ENCODE data around the gene AKR7A3. TPM values are rescaled to one million over a fixed set of nuclear protein-coding genes. Genes with fewer than 3 reads are reported as not detected.
"Not testable (repeated sequence)": the region's sequence is repeated elsewhere in the genome, so short reads cannot be mapped to it uniquely, and the experiment has no call there.

Gene AKR7A3
- total RNA-seq, 1 donor from 2014 or later, result 4.6 TPM

- peaks cover 26% of the 10 kb centered on the region for H3K36me3 Mint-ChIP-seq
- no peak for DNase-seq (ENCODE audit: extremely low spot score, unreplicated experiment)
- no peaks in the 10 kb centered on the region for H3K27me3 Mint-ChIP-seq
- H3K4me1 Mint-ChIP-seq (ENCODE audit: unreplicated experiment), result peaks cover 20% of the 10 kb centered on the region
- H3K4me3 Mint-ChIP-seq, result peak overlapping the region; percentile 71
- no peak for TF ChIP-seq CTCF (conservative IDR thresholded peaks at IDR 0.05)
- no peaks in the 10 kb centered on the region for H3K9me3 Mint-ChIP-seq
- H3K27ac Mint-ChIP-seq, result no peak overlapping the region
Measured at GRCh38 chr1:19309123-19309813, 20.7 kb upstream of the AKR7A3 start.

DNA sequence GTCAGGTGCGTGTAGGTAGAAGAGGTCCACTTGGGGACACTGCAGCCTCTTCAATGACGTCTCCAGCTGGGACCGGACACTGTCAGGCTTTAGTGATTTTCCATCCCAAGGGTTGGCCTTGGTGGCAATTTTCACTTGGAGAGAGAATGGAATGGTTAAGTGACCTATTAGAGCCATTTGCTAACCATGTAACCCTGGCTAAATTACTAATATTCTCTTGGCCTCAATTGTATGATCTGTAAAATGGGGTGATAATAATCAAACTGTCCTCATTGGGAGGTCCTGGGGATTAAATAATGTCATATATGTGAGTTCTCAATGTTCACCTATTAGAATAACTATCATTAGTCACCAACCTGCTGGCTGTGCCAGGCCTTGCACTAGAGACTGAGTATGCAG, 19.9 kb upstream of the AKR7A3 start:
- no peak overlapping the region for H3K27ac Mint-ChIP-seq
- H3K4me1 Mint-ChIP-seq (ENCODE audit: unreplicated experiment), result peaks cover 20% of the 10 kb centered on the region
- H3K9me3 Mint-ChIP-seq, result no peaks in the 10 kb centered on the region
- no peaks in the 10 kb centered on the region for H3K27me3 Mint-ChIP-seq
- peak overlapping the region; percentile 71 for H3K4me3 Mint-ChIP-seq
- DNase-seq (ENCODE audit: extremely low spot score, unreplicated experiment), result no peak
- peaks cover 29% of the 10 kb centered on the region for H3K36me3 Mint-ChIP-seq
- TF ChIP-seq CTCF (conservative IDR thresholded peaks at IDR 0.05), result no peak

DNA sequence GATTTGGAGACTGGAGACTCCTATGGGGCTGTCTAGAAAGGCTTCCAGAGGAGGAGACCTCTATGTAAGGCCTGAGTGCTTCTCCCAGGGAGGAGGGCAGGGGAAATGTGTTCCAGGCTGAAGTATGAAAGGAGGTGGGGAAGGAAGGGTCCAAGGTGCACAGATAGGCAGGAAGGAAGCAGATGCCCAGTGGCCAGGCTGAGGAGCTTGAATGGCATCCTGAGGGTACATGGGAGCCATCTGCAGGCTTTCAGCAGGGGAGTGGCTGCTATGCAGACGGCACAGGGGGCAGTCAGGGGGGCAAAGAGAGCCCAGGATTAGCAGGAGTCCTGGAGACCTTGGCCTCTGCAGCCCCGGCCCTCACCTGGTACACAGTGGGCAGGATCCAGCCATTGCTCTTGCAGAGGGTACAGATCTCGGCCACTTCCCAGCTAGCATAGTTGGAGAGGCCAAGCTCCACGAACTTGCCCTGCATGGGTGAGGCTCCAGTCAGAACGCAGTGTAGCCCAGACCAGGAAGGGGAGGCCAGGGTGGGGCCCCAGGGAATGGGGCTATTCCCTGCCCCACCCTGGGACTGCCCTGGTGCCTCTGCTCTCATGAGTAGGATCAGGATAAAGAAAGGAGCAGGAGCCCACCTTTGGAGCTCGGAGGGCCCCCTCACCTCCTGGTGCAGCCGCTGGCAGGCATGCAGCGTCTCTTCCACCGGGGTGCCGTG, 19.4 kb upstream of the AKR7A3 start:
- Mint-ChIP-seq H3K27ac (no peak overlapping the region), H3K9me3 (no peaks in the 10 kb centered on the region), H3K36me3 (peaks cover 32% of the 10 kb centered on the region), H3K4me3 (peak overlapping the region; percentile 27), H3K27me3 (no peaks in the 10 kb centered on the region), H3K4me1 (ENCODE audit: unreplicated experiment) (peaks cover 14% of the 10 kb centered on the region)
- no peak for DNase-seq (ENCODE audit: extremely low spot score, unreplicated experiment)
- no peak for TF ChIP-seq CTCF (conservative IDR thresholded peaks at IDR 0.05)

GRCh38 chr1:19306941-19307340, 18.4 kb upstream of the AKR7A3 start:
- DNase-seq (ENCODE audit: extremely low spot score, unreplicated experiment), result no peak
- H3K9me3 Mint-ChIP-seq, result no peaks in the 10 kb centered on the region
- H3K4me3 Mint-ChIP-seq, result no peak overlapping the region
- H3K27me3 Mint-ChIP-seq, result no peaks in the 10 kb centered on the region
- no peak overlapping the region for H3K27ac Mint-ChIP-seq
- no peak for TF ChIP-seq CTCF (conservative IDR thresholded peaks at IDR 0.05)
- H3K36me3 Mint-ChIP-seq, result peaks cover 32% of the 10 kb centered on the region
- peaks cover 13% of the 10 kb centered on the region for H3K4me1 Mint-ChIP-seq (ENCODE audit: unreplicated experiment)

DNA sequence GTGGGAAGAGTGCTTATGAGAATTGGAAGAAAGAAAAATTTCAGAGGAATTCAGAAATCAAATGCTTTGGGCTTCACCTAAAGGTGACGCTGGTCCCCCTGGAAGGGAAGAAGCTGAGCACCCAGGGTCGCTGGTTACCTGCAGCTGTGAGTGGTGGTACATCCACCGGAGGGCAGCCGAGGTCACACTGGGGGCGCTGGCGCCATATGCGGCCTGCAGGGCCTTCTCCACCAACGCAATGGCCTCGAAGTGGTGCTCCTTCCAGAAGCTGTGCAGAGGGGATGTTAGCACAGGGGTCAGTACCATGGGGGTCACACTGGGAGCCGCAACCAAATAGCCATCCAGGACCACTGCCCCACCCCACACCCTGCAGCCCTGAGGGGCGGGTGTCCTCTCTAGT, 17.3 kb upstream of the AKR7A3 start:
- no peak overlapping the region for H3K4me3 Mint-ChIP-seq
- TF ChIP-seq CTCF (conservative IDR thresholded peaks at IDR 0.05), result no peak
- no peaks in the 10 kb centered on the region for H3K27me3 Mint-ChIP-seq
- no peak for DNase-seq (ENCODE audit: extremely low spot score, unreplicated experiment)
- no peaks in the 10 kb centered on the region for H3K9me3 Mint-ChIP-seq
- H3K36me3 Mint-ChIP-seq, result peaks cover 32% of the 10 kb centered on the region
- H3K27ac Mint-ChIP-seq, result no peak overlapping the region
- H3K4me1 Mint-ChIP-seq (ENCODE audit: unreplicated experiment), result peaks cover 9% of the 10 kb centered on the region

DNA sequence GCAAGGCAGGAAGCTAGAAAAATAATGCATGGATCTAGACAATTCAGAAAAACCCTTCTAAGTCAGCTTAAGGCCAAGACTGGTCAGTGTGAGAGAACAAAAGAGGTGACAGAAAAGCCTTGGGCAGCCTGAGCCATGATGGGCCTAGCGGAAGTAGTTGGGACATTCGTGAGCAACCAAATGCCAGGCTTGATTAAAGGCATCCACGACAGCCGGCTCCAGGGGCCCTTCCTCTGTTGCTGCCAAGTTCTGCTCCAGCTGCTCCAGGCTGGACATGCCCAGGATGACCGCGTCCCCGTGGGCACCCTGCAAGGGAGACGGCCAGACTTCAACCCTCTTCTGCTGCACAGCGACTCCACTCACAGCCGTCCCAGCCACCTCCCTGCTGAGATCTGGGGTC, 15.5 kb upstream of the AKR7A3 start:
- not testable (repeated sequence) for H3K9me3 Mint-ChIP-seq; H3K4me1 Mint-ChIP-seq (ENCODE audit: unreplicated experiment); H3K27me3 Mint-ChIP-seq; H3K27ac Mint-ChIP-seq; H3K4me3 Mint-ChIP-seq; DNase-seq (ENCODE audit: extremely low spot score, unreplicated experiment)
- H3K36me3 Mint-ChIP-seq, result peaks cover 39% of the 10 kb centered on the region

Measured in type B pancreatic cell (in vitro differentiated cells).